Measurements from ENCODE around the gene RASA3.

The RASA3 gene

GRCh38 chr13:113976711-113977684, 155.4 kb downstream of the RASA3 start:
- peak; percentile 78 for DNase-seq (ENCODE audit: low read depth)
- no peak for TF ChIP-seq CTCF (IDR thresholded peaks at IDR 0.05; ENCODE audit: low read length, missing control alignments)

GRCh38 chr13:113975416-113975815, 157.0 kb downstream of the RASA3 start:
- TF ChIP-seq CTCF (IDR thresholded peaks at IDR 0.05; ENCODE audit: low read length, missing control alignments), result no peak
- DNase-seq (ENCODE audit: low read depth), result no peak
- no peak overlapping the region for H3K4me3 ChIP-seq (replicated peaks; ENCODE audit: low read depth, low read length)

More at GRCh38 chr13:113976711-113977684, 155.4 kb downstream of the RASA3 start:
- no peak overlapping the region for H3K4me3 ChIP-seq (replicated peaks; ENCODE audit: low read depth, low read length)

- H3K4me3 ChIP-seq (replicated peaks; ENCODE audit: low read depth, low read length), result no peak overlapping the region
- DNase-seq (ENCODE audit: low read depth), result no peak
- TF ChIP-seq CTCF (IDR thresholded peaks at IDR 0.05; ENCODE audit: low read length, missing control alignments), result no peak
Measured at GRCh38 chr13:113974304-113975281, 157.8 kb downstream of the RASA3 start.

GRCh38 chr13:113973218-113974164, 158.9 kb downstream of the RASA3 start, which contains the start of gene C13orf46:
Gene C13orf46 (minus strand): TSS chr13:113974076. CDS start chr13:113973997, 79 bp downstream.
- no peak for TF ChIP-seq CTCF (IDR thresholded peaks at IDR 0.05; ENCODE audit: low read length, missing control alignments)
- no peak within 1 kb of the TSS for H3K4me3 ChIP-seq (replicated peaks; ENCODE audit: low read depth, low read length)
- no peak for DNase-seq (ENCODE audit: low read depth)

GRCh38 chr13:113972451-113973217, 159.8 kb downstream of the RASA3 start:
- DNase-seq (ENCODE audit: low read depth), result no peak
- no peak for TF ChIP-seq CTCF (IDR thresholded peaks at IDR 0.05; ENCODE audit: low read length, missing control alignments)

More at GRCh38 chr13:113972451-113973217, 159.8 kb downstream of the RASA3 start:
- H3K4me3 ChIP-seq (replicated peaks; ENCODE audit: low read depth, low read length), result no peak overlapping the region
